Breast epithelium (tissue), 4 donors: ENCODE measurements around the gene ELMO1. TPM values are rescaled to one million over a fixed set of nuclear protein-coding genes. Genes with fewer than 3 reads are reported as not detected.
A peak's percentile ranks its signal among the peaks of the same experiment; 100 is the strongest.

Experiments used
- DNase-seq, 2 donors: peaks; one replicate each; pipeline ENCODE4 v3.0.0-alpha.2; 2019; ENCODE audit warnings: low spot score in 2 of 2
- H3K27ac ChIP-seq, 2 donors: fragments of 200-600 bp; sonication (generic) in 1 of 2; one replicate each; pipeline ENCODE4 v1.5.1; 2016 to 2019; ENCODE audit warnings: mild to moderate bottlenecking in 1 of 2
- H3K27me3 ChIP-seq, 2 donors: fragments of 200-600 bp; sonication (generic) in 1 of 2; one replicate each; pipeline versions ENCODE4 v1.5.1 to v1.6.0; 2017 to 2019; ENCODE audit warnings: control low read depth in 1 of 2, mild to moderate bottlenecking in 1 of 2
- H3K36me3 ChIP-seq: fragments of 200-600 bp; one replicate; pipeline ENCODE4 v1.5.1; 2019
- H3K4me1 ChIP-seq, 2 donors: fragments of 200-600 bp; sonication (generic); one replicate each; pipeline ENCODE4 v1.5.1; 2016 to 2019; ENCODE audit warnings: control low read depth in 1 of 2
- H3K4me3 ChIP-seq, 3 donors: fragments of 200-600 bp; sonication (generic); 1 replicate in 2 of 3; 2 replicates in 1 of 3; pipeline ENCODE4 v1.5.1; 2016 to 2019; ENCODE audit warnings: mild to moderate bottlenecking in 3 of 3, moderate library complexity in 2 of 3
- H3K9me3 ChIP-seq, 2 donors: fragments of 200-600 bp; sonication (generic) in 1 of 2; one replicate each; pipeline ENCODE4 v1.5.1; 2016 to 2019; ENCODE audit warnings: control low read depth in 1 of 2
- POLR2A ChIP-seq: fragments of 450-650 bp; IDR thresholded peaks from one replicate; pipeline ENCODE4 v1.6.1; 2016; ENCODE audit warnings: antibody characterized with exemption, mild to moderate bottlenecking, moderate library complexity
- POLR2AphosphoS5 ChIP-seq, 3 donors: sonication (generic); formaldehyde crosslinking; IDR thresholded peaks; one replicate each; pipeline ENCODE4 v1.6.1; 2017; ENCODE audit warnings: antibody characterized with exemption in 3 of 3
- intact Hi-C: fragments of 100-400 bp; cut with DNase I; formaldehyde crosslinking; loops from one replicate; pipeline ENCODE4 v1.15.1; 2023; ENCODE audit warnings: low total_unique reads
- total RNA-seq, 3 donors: library from RNA; depleted of rRNA; stranded (reverse); fragments of >200 nt; gene quantifications; one replicate each; pipeline ENCODE4 v1.1.0, GENCODE V29; 2016
- TF ChIP-seq, protein P1 (sequence below), 3 donors: fragments of 450-650 bp; IDR thresholded peaks; one replicate each; pipeline ENCODE4 v1.5.1; 2016 to 2017; ENCODE audit warnings: antibody characterized with exemption in 3 of 3, mild to moderate bottlenecking in 3 of 3, moderate library complexity in 3 of 3

ELMO1 gene
- total RNA-seq, 3 donors from 2014 or later = 49.5 to 110 (median 66.9) TPM

DNA sequence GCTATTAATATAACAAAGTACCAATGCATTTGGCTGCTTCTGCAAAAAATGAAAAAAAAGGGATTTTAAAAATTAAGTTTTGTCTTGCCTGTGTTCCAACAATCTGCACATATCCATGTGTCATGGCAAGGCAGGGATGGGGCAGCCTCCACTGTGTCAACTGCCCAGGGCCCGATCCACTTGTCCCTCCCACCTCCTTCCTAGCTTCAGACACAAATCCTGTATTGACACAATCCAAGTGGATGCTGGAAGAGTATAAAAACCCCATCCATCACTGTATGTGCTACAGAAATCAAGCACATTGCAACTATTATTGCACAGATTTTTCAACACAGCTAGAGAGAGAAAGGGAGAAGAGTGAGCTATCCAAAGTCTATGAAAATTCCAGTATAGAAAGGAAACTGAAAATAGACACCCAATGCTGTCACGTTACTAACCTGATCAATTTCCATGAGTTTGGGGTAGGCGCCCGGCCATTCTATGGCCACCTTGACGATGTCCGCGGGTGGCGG lies 106.4 kb downstream of the ELMO1 start:
- intact Hi-C loops = no loop called here
- Histone ChIP-seq H3K4me3 (peak overlapping the region; percentile 17 to 22 (median 20)), H3K9me3 (no peaks in the 10 kb centered on the region), H3K27me3 (no peaks in the 10 kb centered on the region), H3K36me3 (no peaks in the 10 kb centered on the region), H3K27ac (peak overlapping the region in 1 of 2 donors; percentile 20), H3K4me1 (no peaks in the 10 kb centered on the region)
- TF ChIP-seq POLR2A = no peak
- TF ChIP-seq, protein P1, sequence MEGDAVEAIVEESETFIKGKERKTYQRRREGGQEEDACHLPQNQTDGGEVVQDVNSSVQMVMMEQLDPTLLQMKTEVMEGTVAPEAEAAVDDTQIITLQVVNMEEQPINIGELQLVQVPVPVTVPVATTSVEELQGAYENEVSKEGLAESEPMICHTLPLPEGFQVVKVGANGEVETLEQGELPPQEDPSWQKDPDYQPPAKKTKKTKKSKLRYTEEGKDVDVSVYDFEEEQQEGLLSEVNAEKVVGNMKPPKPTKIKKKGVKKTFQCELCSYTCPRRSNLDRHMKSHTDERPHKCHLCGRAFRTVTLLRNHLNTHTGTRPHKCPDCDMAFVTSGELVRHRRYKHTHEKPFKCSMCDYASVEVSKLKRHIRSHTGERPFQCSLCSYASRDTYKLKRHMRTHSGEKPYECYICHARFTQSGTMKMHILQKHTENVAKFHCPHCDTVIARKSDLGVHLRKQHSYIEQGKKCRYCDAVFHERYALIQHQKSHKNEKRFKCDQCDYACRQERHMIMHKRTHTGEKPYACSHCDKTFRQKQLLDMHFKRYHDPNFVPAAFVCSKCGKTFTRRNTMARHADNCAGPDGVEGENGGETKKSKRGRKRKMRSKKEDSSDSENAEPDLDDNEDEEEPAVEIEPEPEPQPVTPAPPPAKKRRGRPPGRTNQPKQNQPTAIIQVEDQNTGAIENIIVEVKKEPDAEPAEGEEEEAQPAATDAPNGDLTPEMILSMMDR (IDR thresholded peaks at IDR 0.05) = no peak
- DNase-seq = no peak

DNA sequence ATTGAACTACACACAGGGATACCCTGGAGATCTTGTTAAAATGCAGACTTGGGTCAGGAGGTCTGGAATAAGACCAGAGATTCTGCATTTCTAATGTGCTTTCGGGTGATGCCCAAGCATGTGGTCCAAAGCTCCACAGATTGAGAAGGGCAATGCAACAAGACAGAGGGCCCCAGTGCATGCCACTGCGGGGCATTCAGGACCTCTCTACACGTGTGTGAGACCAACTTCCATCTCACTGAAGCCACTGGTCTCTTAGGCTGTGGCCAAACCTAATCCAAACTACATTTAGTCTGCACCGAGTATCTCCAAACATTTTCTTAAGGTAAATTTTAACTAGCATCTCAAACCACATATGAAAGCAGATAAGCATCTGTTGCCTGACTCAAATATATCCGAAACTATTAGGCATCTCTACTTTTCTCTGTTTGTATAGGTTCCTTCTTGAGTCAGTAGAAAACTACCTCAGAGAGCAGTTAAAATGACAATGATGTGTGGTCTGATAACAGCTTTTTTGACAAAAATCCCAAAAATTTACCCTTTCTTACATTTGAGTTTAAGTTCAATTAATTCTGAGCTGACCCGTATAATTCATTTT lies 107.5 kb downstream of the ELMO1 start:
- Histone ChIP-seq H3K27me3 (no peaks in the 10 kb centered on the region), H3K27ac (no peak overlapping the region), H3K4me3 (no peak overlapping the region), H3K4me1 (no peaks in the 10 kb centered on the region), H3K9me3 (no peaks in the 10 kb centered on the region), H3K36me3 (no peaks in the 10 kb centered on the region)
- DNase-seq = no peak
- intact Hi-C loops = no loop called here
- TF ChIP-seq POLR2AphosphoS5 (IDR thresholded peaks at IDR 0.05) (no peak), POLR2A (no peak)
- TF ChIP-seq, protein P1 (IDR thresholded peaks at IDR 0.05) = no peak

DNA sequence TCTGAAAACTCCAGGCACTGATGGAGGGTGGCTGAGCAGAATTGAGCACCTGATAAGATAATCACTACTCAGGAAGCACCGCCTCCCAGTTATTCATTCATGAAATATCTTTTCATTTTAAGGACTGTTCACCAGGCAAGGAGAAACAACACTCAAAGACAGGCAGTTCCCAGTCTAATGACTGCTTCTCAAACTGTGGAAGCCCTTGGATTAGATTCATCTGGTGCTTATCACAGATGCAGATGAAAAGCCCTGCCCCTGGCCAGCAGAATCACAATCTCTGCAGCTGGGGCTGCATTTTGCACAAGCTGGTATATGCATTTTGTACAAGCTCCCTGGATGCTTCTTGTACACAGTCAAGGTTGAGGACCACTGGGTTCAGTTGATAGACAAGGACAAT lies 109.7 kb downstream of the ELMO1 start:
- Histone ChIP-seq H3K9me3 (no peaks in the 10 kb centered on the region), H3K4me3 (no peak overlapping the region), H3K27ac (no peak overlapping the region), H3K36me3 (no peaks in the 10 kb centered on the region), H3K27me3 (no peaks in the 10 kb centered on the region), H3K4me1 (no peaks in the 10 kb centered on the region)
- TF ChIP-seq POLR2AphosphoS5 (IDR thresholded peaks at IDR 0.05) (no peak), POLR2A (no peak)
- TF ChIP-seq, protein P1 (IDR thresholded peaks at IDR 0.05) = no peak
- no peak for DNase-seq
- intact Hi-C loops = no loop called here

DNA sequence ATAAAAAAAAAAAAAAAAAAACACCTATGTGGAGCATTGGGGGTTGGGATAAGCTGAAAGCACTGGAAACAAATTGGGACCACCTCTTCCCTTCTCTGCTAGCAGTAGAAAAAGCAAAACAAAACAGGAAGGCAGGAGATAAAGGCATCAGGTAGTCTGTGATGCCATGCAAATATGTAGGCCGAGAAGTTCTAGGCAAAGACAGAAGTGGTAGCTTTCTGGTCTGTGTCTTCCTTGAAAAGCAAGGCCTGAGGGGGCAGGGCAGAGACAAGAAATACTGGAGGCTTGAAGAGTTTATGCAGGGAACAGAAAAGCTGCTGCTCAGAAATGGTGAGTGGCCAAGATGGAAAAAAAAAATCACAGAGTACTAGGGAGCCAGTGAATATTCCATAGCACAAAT lies 111.1 kb downstream of the ELMO1 start:
- intact Hi-C loops = no loop called here
- no peak overlapping the region for H3K27ac ChIP-seq
- H3K4me1 ChIP-seq = no peaks in the 10 kb centered on the region
- no peaks in the 10 kb centered on the region for H3K9me3 ChIP-seq
- no peaks in the 10 kb centered on the region for H3K36me3 ChIP-seq
- DNase-seq = no peak
- H3K4me3 ChIP-seq = no peak overlapping the region
- TF ChIP-seq POLR2A = no peak
- TF ChIP-seq, protein P1 (IDR thresholded peaks at IDR 0.05) = no peak
- no peak for TF ChIP-seq POLR2AphosphoS5 (IDR thresholded peaks at IDR 0.05)
- no peaks in the 10 kb centered on the region for H3K27me3 ChIP-seq

DNA sequence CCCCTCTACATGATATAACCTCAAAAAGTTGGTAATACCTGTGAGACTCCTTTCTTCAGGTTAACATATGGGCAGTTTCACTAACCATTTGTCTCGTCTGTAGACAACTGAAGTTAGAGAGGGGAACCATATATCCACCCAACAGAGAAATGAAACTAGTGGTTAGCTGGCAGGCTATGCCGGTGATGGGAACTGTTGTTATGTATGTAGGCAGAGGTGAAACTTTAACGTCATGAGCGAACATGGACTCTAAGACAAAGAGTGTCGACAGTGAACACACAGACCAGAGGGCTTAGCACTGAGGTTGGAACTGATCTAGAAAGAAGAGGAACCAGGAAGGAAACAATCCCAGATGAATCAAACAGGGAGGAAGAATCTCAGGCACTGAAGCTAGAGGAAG lies 112.4 kb downstream of the ELMO1 start:
- no peak for DNase-seq
- Histone ChIP-seq H3K36me3 (no peaks in the 10 kb centered on the region), H3K27ac (no peak overlapping the region), H3K27me3 (no peaks in the 10 kb centered on the region), H3K9me3 (no peaks in the 10 kb centered on the region), H3K4me1 (no peaks in the 10 kb centered on the region), H3K4me3 (no peak overlapping the region)
- intact Hi-C loops = no loop called here
- TF ChIP-seq, protein P1 (IDR thresholded peaks at IDR 0.05) = no peak
- TF ChIP-seq POLR2A = no peak
- TF ChIP-seq POLR2AphosphoS5 (IDR thresholded peaks at IDR 0.05) = no peak
